Stimulated activated CD4-positive, alpha-beta T cell treated with anti-CD3 and anti-CD28 coated beads, Interleukin-12 subunit alpha, Interleukin-12 subunit beta, amount 100 ng/mL, for 48 hours (primary cell): ENCODE measurements around the gene C11orf87.

Experiments
- DNase-seq, 3 donors: peaks; one replicate each; pipeline ENCODE4 v3.0.0-alpha.2; 2020; ENCODE audit warnings: low read depth in 2 of 3, low spot score in 1 of 3

Gene C11orf87

DNA sequence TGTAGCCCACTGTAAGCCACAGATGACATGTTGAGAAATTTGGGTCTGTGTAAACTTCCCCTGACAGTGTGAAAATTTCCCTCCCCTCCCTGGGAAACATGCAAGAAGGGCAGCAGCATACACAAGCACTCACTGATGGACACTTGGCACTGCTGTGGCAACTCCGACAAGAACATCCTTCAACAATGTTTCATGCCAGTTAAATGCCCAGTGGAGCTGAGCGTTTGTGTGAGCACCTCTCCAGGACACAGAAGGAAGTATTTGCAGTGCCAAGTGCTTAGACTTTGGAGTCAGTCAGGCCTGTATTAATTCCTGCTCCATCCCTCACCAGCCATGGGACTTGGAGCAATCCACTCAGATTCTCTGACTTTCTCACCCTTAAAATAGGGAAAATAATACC lies 17.7 kb downstream of the C11orf87 start:
- no peak for DNase-seq

DNA sequence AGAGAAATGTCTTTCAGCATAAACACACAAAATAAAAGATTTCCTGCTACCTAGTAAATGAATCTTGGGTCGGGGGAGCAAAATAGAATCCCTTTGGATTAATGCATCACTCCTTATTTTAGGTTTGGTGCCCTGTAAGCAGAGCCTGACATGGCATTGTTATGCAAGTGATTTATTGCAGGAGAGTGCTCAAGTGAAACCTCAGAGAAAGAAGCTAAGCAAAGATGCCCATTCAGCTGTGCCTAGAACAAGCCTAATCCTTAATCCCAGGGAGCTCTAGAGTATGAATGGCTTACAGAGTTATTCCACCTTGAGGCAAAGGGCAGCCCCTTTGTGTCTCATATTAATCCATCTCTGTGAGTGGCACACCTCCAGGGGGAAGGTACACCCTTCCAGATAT lies 21.1 kb downstream of the C11orf87 start:
- DNase-seq: no peak

DNA sequence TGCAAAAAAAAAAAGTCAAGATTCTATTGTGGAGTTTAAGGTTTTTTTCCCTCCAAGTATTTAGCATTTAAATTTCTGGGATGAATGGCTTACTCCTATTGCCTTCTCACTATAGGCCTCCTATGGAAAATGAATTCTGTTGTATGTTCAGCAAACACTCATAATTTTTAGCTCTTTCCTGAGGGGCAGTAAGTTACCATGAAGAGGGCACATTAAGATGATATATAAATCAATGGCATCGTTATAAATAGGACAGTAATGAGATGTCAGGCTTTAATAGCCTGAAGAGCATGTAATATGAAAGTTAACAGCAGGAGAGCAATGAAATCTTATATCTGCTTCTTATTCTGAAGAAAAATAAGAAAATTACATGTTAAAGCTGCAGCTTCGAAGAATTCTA lies 32.9 kb downstream of the C11orf87 start:
- DNase-seq: no peak
